Transverse colon (tissue), 4 donors: ENCODE data around the gene PCMTD2.

Experiments
- CTCF ChIP-seq, 5 experiments: fragments of 200-600 bp in 3 of 5; fragments of 450-650 bp in 2 of 5; sonication (generic) in 3 of 5; IDR thresholded peaks; 1 replicate in 2 of 5; 2 replicates in 3 of 5; pipeline ENCODE4 v1.5.1; 2016 to 2017; ENCODE audit warnings: antibody characterized with exemption in 5 of 5, inconsistent platforms in 3 of 5, mild to moderate bottlenecking in 2 of 5, moderate library complexity in 1 of 5
- POLR2A ChIP-seq: fragments of 450-650 bp; IDR thresholded peaks from one replicate; pipeline ENCODE4 v1.6.1; 2016; ENCODE audit warnings: antibody characterized with exemption, mild to moderate bottlenecking, moderate library complexity
- POLR2AphosphoS5 ChIP-seq, 3 donors: sonication (generic); formaldehyde crosslinking; IDR thresholded peaks; one replicate each; pipeline ENCODE4 v1.6.1; 2016; ENCODE audit warnings: antibody characterized with exemption in 3 of 3

- TF ChIP-seq CTCF (IDR thresholded peaks at IDR 0.05) (no peak), POLR2A (no peak), POLR2AphosphoS5 (IDR thresholded peaks at IDR 0.05) (no peak)
These were observed 26.0 kb upstream of the PCMTD2 start for GRCh38 chr20:64229507-64230061.
